ENCODE measurements around the gene SH3BP1. TPM values are rescaled to one million over a fixed set of nuclear protein-coding genes. Genes with fewer than 3 reads are reported as not detected.

The SH3BP1 gene
- total and polyA plus RNA-seq, 9 of the 15 experiments (the other 6 are each of a cell fraction or from before 2014, with no cell fraction given) = 0.10 to 36.2 (median 10.4) TPM

DNA sequence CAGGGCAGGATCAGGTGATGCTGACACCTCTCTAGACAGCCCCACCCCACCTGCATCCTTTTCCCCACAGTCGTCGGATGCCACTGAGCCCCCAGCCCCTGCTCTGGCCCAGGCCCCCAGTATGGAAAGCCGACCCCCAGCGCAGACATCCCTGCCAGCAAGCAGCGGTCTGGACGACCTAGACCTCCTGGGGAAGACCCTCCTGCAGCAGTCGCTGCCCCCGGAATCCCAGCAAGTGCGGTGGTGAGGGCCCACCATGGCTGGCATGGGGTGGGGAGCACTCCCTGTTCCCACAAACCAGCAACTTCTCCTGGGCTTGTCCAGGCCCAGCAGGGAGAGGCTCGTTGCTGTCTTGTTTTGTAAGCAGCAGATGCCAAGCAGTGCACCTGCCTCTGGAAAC is 9.5 kb upstream of the SH3BP1 start:
- no peak for ATAC-seq
- BruUV-seq (replicated peaks) = no TSS peak
- H3K9me3 ChIP-seq (replicated peaks; ENCODE audit: control insufficient read depth, insufficient read depth, low read depth, low read length) = no peaks in the 10 kb centered on the region
- no peaks in the 10 kb centered on the region for H4K20me1 ChIP-seq (replicated peaks; ENCODE audit: control insufficient read depth, insufficient read depth, low read length)
- 82% methylated on average over 6 of the region's 10 CpGs for WGBS (ENCODE audit: insufficient coverage, low coverage, missing lambda C conversion rate)
- H3K36me3 ChIP-seq (ENCODE audit: control insufficient read depth, insufficient read depth, low read length) = peaks cover 48% of the 10 kb centered on the region; the same call in 2 of the 3 replicates
- H3K4me3 ChIP-seq = no peak overlapping the region
- H3K27me3 ChIP-seq (ENCODE audit: control insufficient read depth in 2 of 2, insufficient read depth in 2 of 2, low read length in 2 of 2) = no peaks in the 10 kb centered on the region
- intact Hi-C loops (cut with micrococcal nuclease) = no loop called here
- FAIRE-seq = no peak
- ChIA-PET CTCF (ENCODE audit: low intra/inter-chr PET ratio) (no interaction called here), POLR2A (interaction anchor here (0.7 kb wide), 1 partner anchor 77 kb away, joined by 3 read pairs; no protein-coding TSS in a partner anchor)
- H3K4me2 ChIP-seq (ENCODE audit: insufficient read depth, low read length) = no peak overlapping the region
- TF ChIP-seq RBFOX2 (IDR thresholded peaks at IDR 0.05; ENCODE audit: low read depth, low read length) = 0 out of 2 replicates have a peak, but pooled peaks have one; percentile 7
- no peak for TF ChIP-seq ETV5 (CRISPR knock-in tag; IDR thresholded peaks at IDR 0.05; ENCODE audit: low read depth)
- TF ChIP-seq ZNF143 (CRISPR knock-in tag; IDR thresholded peaks at IDR 0.05) = no peak
- TF ChIP-seq ZNF77 (CRISPR knock-in tag; IDR thresholded peaks at IDR 0.05) = no peak
- no peak for TF ChIP-seq SRSF7 (optimal IDR thresholded peaks at IDR 0.05; ENCODE audit: low read depth, low read length)
- TF ChIP-seq CHCHD3 (CRISPR knock-in tag; IDR thresholded peaks at IDR 0.05) = no peak
- no peak for TF ChIP-seq SMAD2 (IDR thresholded peaks at IDR 0.05; ENCODE audit: low read depth, low read length)
- TF ChIP-seq, protein P1, sequence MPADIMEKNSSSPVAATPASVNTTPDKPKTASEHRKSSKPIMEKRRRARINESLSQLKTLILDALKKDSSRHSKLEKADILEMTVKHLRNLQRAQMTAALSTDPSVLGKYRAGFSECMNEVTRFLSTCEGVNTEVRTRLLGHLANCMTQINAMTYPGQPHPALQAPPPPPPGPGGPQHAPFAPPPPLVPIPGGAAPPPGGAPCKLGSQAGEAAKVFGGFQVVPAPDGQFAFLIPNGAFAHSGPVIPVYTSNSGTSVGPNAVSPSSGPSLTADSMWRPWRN (IDR thresholded peaks at IDR 0.05; ENCODE audit: low read depth) = no peak
- peak; percentile 30 for TF ChIP-seq RBM22 (IDR thresholded peaks at IDR 0.05; ENCODE audit: low read depth, low read length, poor library complexity, severe bottlenecking)
- TF ChIP-seq ZNF12 (CRISPR knock-in tag; IDR thresholded peaks at IDR 0.05) = no peak
- no peak for TF ChIP-seq CTBP1 (IDR thresholded peaks at IDR 0.05; ENCODE audit: borderline replicate concordance)
- no peak for TF ChIP-seq POLR2B (IDR thresholded peaks at IDR 0.05; ENCODE audit: low read depth, partially characterized antibody)
- no peak for TF ChIP-seq ARNT (IDR thresholded peaks at IDR 0.05)
- no peak for TF ChIP-seq ZNF140 (CRISPR knock-in tag; IDR thresholded peaks at IDR 0.05)
- no peak for TF ChIP-seq NELFE (IDR thresholded peaks at IDR 0.05; ENCODE audit: insufficient read depth, insufficient read length)
- TF ChIP-seq, protein P2, sequence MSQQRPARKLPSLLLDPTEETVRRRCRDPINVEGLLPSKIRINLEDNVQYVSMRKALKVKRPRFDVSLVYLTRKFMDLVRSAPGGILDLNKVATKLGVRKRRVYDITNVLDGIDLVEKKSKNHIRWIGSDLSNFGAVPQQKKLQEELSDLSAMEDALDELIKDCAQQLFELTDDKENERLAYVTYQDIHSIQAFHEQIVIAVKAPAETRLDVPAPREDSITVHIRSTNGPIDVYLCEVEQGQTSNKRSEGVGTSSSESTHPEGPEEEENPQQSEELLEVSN (IDR thresholded peaks at IDR 0.05; ENCODE audit: borderline replicate concordance in 1 of 2, extremely low read depth in 1 of 2, insufficient read depth in 1 of 2, insufficient read length in 1 of 2, low read depth in 1 of 2, low read length in 1 of 2, poor library complexity in 1 of 2, severe bottlenecking in 1 of 2) = no peak
- TF ChIP-seq DACH1 (IDR thresholded peaks at IDR 0.05; ENCODE audit: partially characterized antibody) = no peak
- TF ChIP-seq POLR2G (IDR thresholded peaks at IDR 0.05; ENCODE audit: low read depth, low read length) = peak; percentile 47; the same call in 1 of the 2 replicates
- TF ChIP-seq POLR2A (conservative IDR thresholded peaks at IDR 0.05) = no peak
- TF ChIP-seq FOSL1 (tag; conservative IDR thresholded peaks at IDR 0.05) = no peak
- no peak for TF ChIP-seq SPI1 (IDR thresholded peaks at IDR 0.05; ENCODE audit: borderline replicate concordance, low read depth, low read length)
- no peak for TF ChIP-seq ZEB2 (IDR thresholded peaks at IDR 0.05)
- no peak for TF ChIP-seq HIVEP1 (CRISPR knock-in tag; IDR thresholded peaks at IDR 0.05)
- peaks cover 27 to 59% of the 10 kb centered on the region in 2 experiments for H3K4me1 ChIP-seq (replicated peaks in 1 of 2; ENCODE audit: control insufficient read depth in 2 of 2, insufficient read depth in 2 of 2, low read length in 2 of 2)
- H2AFZ ChIP-seq (ENCODE audit: low read depth, low read length) = no peak overlapping the region
- no peak overlapping the region for H3K9ac ChIP-seq (ENCODE audit: insufficient read depth in 1 of 2, low read depth in 2 of 2, low read length in 2 of 2)
- H3K27ac ChIP-seq (ENCODE audit: extremely low read depth, low read depth, low read length) = no peak overlapping the region
- H3K9me1 ChIP-seq (ENCODE audit: control insufficient read depth, insufficient read depth, low read length) = no peaks in the 10 kb centered on the region
- no peak for DNase-seq (ENCODE audit: extremely low read depth in 1 of 4, low spot score in 3 of 4)
- in situ Hi-C loops (cut with MboI) = no loop called here
- H3K79me2 ChIP-seq (ENCODE audit: control insufficient read depth, insufficient read depth, low read length) = no peaks in the 10 kb centered on the region
